ENCODE data around the gene KRT4. TPM values are rescaled to one million over a fixed set of nuclear protein-coding genes. Genes with fewer than 3 reads are reported as not detected.

The KRT4 gene
- total and polyA plus RNA-seq, 2 donors (not counting 3 experiments of a cell fraction or from before 2014, with no cell fraction given) = not detected

GRCh38 chr12:52802442-52802841 is 11.5 kb downstream of the KRT4 start:
- Histone ChIP-seq H3K36me3 (ENCODE audit: control insufficient read depth in 2 of 2, extremely low read depth in 1 of 2, insufficient read depth in 2 of 2, low read length in 2 of 2) (no peaks in the 10 kb centered on the region), H3K27me3 (ENCODE audit: control insufficient read depth in 2 of 2, insufficient read depth in 2 of 2, low read length in 2 of 2) (peaks cover 0 to 8% of the 10 kb centered on the region in 2 experiments), H3K9me1 (replicated peaks; ENCODE audit: control insufficient read depth, extremely low read depth, insufficient read depth, low read length) (no peaks in the 10 kb centered on the region), H3K4me1 (ENCODE audit: control insufficient read depth, extremely low read depth, insufficient read depth, low read length) (no peaks in the 10 kb centered on the region), H3K9ac (replicated peaks; ENCODE audit: extremely low read depth, insufficient read depth, low read length) (no peak overlapping the region), H3K4me2 (ENCODE audit: insufficient read depth, low read length) (no peak overlapping the region), H3K9me3 (replicated peaks; ENCODE audit: control insufficient read depth, insufficient read depth, low read length) (no peaks in the 10 kb centered on the region), H4K20me1 (replicated peaks; ENCODE audit: control insufficient read depth, extremely low read depth, insufficient read depth, low read length) (no peaks in the 10 kb centered on the region), H2AFZ (ENCODE audit: low read depth, low read length) (no peak overlapping the region), H3K4me3 (replicated peaks in 1 of 3; ENCODE audit: insufficient read depth in 1 of 3, low read depth in 1 of 3, low read length in 3 of 3) (no peak overlapping the region), H3K27ac (ENCODE audit: insufficient read depth, low read depth, low read length) (no peak overlapping the region), H3K79me2 (ENCODE audit: control insufficient read depth, insufficient read depth, low read length) (no peaks in the 10 kb centered on the region)
- FAIRE-seq (no peak), DNase-seq (ENCODE audit: low read depth, low spot score) (no peak)
- intact Hi-C loops (cut with micrococcal nuclease) = no loop called here
- no peak for TF ChIP-seq POLR2AphosphoS5 (IDR thresholded peaks at IDR 0.05; ENCODE audit: insufficient read depth, low read depth, low read length)
- TF ChIP-seq, protein P1, sequence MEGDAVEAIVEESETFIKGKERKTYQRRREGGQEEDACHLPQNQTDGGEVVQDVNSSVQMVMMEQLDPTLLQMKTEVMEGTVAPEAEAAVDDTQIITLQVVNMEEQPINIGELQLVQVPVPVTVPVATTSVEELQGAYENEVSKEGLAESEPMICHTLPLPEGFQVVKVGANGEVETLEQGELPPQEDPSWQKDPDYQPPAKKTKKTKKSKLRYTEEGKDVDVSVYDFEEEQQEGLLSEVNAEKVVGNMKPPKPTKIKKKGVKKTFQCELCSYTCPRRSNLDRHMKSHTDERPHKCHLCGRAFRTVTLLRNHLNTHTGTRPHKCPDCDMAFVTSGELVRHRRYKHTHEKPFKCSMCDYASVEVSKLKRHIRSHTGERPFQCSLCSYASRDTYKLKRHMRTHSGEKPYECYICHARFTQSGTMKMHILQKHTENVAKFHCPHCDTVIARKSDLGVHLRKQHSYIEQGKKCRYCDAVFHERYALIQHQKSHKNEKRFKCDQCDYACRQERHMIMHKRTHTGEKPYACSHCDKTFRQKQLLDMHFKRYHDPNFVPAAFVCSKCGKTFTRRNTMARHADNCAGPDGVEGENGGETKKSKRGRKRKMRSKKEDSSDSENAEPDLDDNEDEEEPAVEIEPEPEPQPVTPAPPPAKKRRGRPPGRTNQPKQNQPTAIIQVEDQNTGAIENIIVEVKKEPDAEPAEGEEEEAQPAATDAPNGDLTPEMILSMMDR (IDR thresholded peaks at IDR 0.05; ENCODE audit: extremely low read depth in 1 of 2, insufficient read depth in 1 of 2, low read depth in 1 of 2, low read length in 2 of 2) = no peak
- TF ChIP-seq FOS (IDR thresholded peaks at IDR 0.05; ENCODE audit: borderline replicate concordance, insufficient read depth, low read length) = no peak
- TF ChIP-seq MYC (IDR thresholded peaks at IDR 0.05; ENCODE audit: low read depth, low read length) = no peak
- no peak for TF ChIP-seq MAX (IDR thresholded peaks at IDR 0.05; ENCODE audit: insufficient read depth, insufficient read length)
- TF ChIP-seq EZH2 (IDR thresholded peaks at IDR 0.05; ENCODE audit: borderline replicate concordance, low read depth, low read length, severe bottlenecking) = no peak
- TF ChIP-seq JUN (IDR thresholded peaks at IDR 0.05; ENCODE audit: borderline replicate concordance, insufficient read depth, insufficient read length, low read depth) = no peak
- TF ChIP-seq GATA2 (IDR thresholded peaks at IDR 0.05; ENCODE audit: insufficient read depth, insufficient read length, low read depth, low read length) = no peak
- no peak for TF ChIP-seq POLR2A (IDR thresholded peaks at IDR 0.05; ENCODE audit: low read depth, low read length)
- ChIA-PET CTCF (no interaction called here), POLR2A (no interaction called here)
- no TSS peak for BruUV-seq (replicated peaks)
- dilution Hi-C loops (cut with MboI; ENCODE audit: extremely low pct_ligation_motif_present, low sequenced_read_pairs) = no loop called here
